Ovary (tissue), 3 donors: ENCODE results near the gene CTAGE9.

Experiments used
- CTCF ChIP-seq, 3 donors: fragments of 450-650 bp in 2 of 3; fragments of 200-600 bp in 1 of 3; IDR thresholded peaks; one replicate each; pipeline versions ENCODE4 v1.5.1 to v1.8.0; 2016 to 2022; ENCODE audit warnings: antibody characterized with exemption in 3 of 3, mild to moderate bottlenecking in 1 of 3
- EP300 ChIP-seq: sonication (generic); formaldehyde crosslinking; IDR thresholded peaks from one replicate; pipeline ENCODE4 v1.6.1; 2017; ENCODE audit warnings: antibody characterized with exemption
- POLR2A ChIP-seq: fragments of 450-650 bp; IDR thresholded peaks from one replicate; pipeline ENCODE4 v1.6.1; 2017; ENCODE audit warnings: antibody characterized with exemption, mild to moderate bottlenecking, moderate library complexity
- donor health status: DM: no; HTN: no; CAD: no.

DNA sequence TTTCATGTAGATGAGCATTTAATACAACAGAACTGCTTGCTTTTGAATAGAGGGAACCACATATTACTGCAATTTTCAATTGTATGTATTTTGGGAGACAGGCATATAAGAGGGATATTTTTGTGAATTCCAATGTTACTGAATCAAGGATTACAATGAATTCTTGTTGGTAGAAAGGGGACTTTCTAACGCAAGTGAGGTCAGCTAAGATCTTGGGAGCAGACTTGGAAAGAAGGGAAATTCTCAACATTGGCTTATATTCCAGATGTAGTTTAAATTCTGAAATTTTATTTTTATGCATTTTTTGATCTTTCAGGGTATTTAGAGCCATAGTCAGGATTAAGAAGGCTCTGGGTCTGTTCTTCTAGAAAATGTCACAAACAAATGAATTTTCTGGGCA, 43.3 kb upstream of the CTAGE9 start:
- TF ChIP-seq CTCF (IDR thresholded peaks at IDR 0.05) (no peak), POLR2A (no peak), EP300 (no peak)
